Measurements from ENCODE around the gene SEMA6C.
A peak's percentile ranks its signal among the peaks of the same experiment; 100 is the strongest.
"Not testable (repeated sequence)": the region's sequence is repeated elsewhere in the genome, so short reads cannot be mapped to it uniquely, and the experiment has no call there.

SEMA6C gene

GRCh38 chr1:151130987-151131586, 15.3 kb downstream of the SEMA6C start:
- peak; percentile 67 for DNase-seq (ENCODE audit: low read depth)

GRCh38 chr1:151128800-151129199, 17.6 kb downstream of the SEMA6C start:
- no peak for DNase-seq (ENCODE audit: low read depth)

GRCh38 chr1:151124763-151125403, 21.5 kb downstream of the SEMA6C start:
- no peak for DNase-seq (ENCODE audit: low read depth)

- no peak for DNase-seq (ENCODE audit: low read depth)
These were observed 32.6 kb downstream of the SEMA6C start for GRCh38 chr1:151113877-151114276.

GRCh38 chr1:151108331-151108730, 38.1 kb downstream of the SEMA6C start:
- no peak for DNase-seq (ENCODE audit: low read depth)

- peak; percentile 8 for DNase-seq (ENCODE audit: low read depth)
These were observed 39.5 kb downstream of the SEMA6C start for GRCh38 chr1:151106894-151107293.

GRCh38 chr1:151104630-151105029, 41.8 kb downstream of the SEMA6C start:
- DNase-seq (ENCODE audit: low read depth), result no peak

GRCh38 chr1:151098126-151098525, 48.3 kb downstream of the SEMA6C start:
- no peak for DNase-seq (ENCODE audit: low read depth)

- not testable (repeated sequence) for DNase-seq (ENCODE audit: low read depth)
These were observed 49.0 kb downstream of the SEMA6C start for GRCh38 chr1:151097426-151097825.

- DNase-seq (ENCODE audit: low read depth), result no peak
These were observed 60.4 kb downstream of the SEMA6C start for GRCh38 chr1:151085953-151086559.

All from fibroblast of the conjunctiva (primary cell).